HepG2 (cell line): ENCODE results near the gene RBL1. TPM values are rescaled to one million over a fixed set of nuclear protein-coding genes. Genes with fewer than 3 reads are reported as not detected.

Experiments
- ATAC-seq: fragments of 200-7000 bp; cut with Tn5 transposase; 3 replicates; pipeline ENCODE4 v1.9.1; 2020; ENCODE audit warnings: mild to moderate bottlenecking, moderate library complexity
- BruUV-seq: library from RNA; stranded (reverse); fragments of 400-500 nt; replicated peaks from 2 replicates; lab custom pipeline; 2021; lab: Mats Ljungman, UMichigan
- CTCF ChIA-PET: fragments of 300-600 bp; formaldehyde crosslinking; extraction: SDS; loops from one replicate; lab custom pipeline; 2021; ENCODE audit warnings: low total read pairs, inconsistent platforms, low intra/inter-chr PET ratio; lab: Yijun Ruan, JAX
- POLR2A ChIA-PET: fragments of 350-600 bp; sonication (Branson Sonifier 250); formaldehyde crosslinking; loops from one replicate; lab custom pipeline; 2020; ENCODE audit warnings: antibody characterized with exemption, inconsistent platforms; lab: Yijun Ruan, JAX
- DNase-seq: peaks from one replicate; pipeline ENCODE4 v3.0.0-alpha.2; 2015; ENCODE audit warnings: low spot score
- FAIRE-seq: peaks from 3 replicates; lab custom pipeline; 2011; peaks lifted over from hg19 to GRCh38; lab: Jason Lieb, UNC
- H2AFZ ChIP-seq: one replicate; pipeline ENCODE4 v1.6.1; 2011; ENCODE audit warnings: low read length, inconsistent platforms
- H3K27ac ChIP-seq: fragments of 300-600 bp; 3 replicates; pipeline ENCODE4 v1.8.0; 2011; ENCODE audit warnings: mixed run types, mild to moderate bottlenecking, mixed read lengths, low read length, inconsistent platforms; ENCODE audit not compliant: insufficient read depth; ENCODE audit errors: extremely low read length
- H3K27me3 ChIP-seq, 2 experiments: fragments of 200-600 bp in 1 of 2; 2 replicates in 1 of 2; 3 replicates in 1 of 2; pipeline versions ENCODE4 v1.6.0 to v1.8.0; 2011; ENCODE audit warnings: low read length in 2 of 2, mild to moderate bottlenecking in 2 of 2, moderate library complexity in 2 of 2, inconsistent platforms in 1 of 2; ENCODE audit not compliant: insufficient read depth in 2 of 2, control insufficient read depth in 1 of 2
- H3K36me3 ChIP-seq, 2 experiments: fragments of 200-600 bp in 1 of 2; replicated peaks in 1 of 2; 2 replicates in 1 of 2; 3 replicates in 1 of 2; pipeline versions ENCODE4 v1.5.1 to v1.8.0; 2011; ENCODE audit warnings: low read length in 2 of 2, inconsistent platforms in 1 of 2; ENCODE audit not compliant: insufficient read depth in 2 of 2, control insufficient read depth in 1 of 2
- H3K4me1 ChIP-seq: 2 replicates; pipeline ENCODE4 v1.5.1; 2012; ENCODE audit warnings: low read length, inconsistent platforms; ENCODE audit not compliant: insufficient read depth
- H3K4me2 ChIP-seq: 2 replicates; pipeline ENCODE4 v1.6.0; 2011; ENCODE audit warnings: low read depth, low read length, inconsistent platforms
- H3K4me3 ChIP-seq, 3 experiments: fragments of 200-600 bp in 1 of 3; sonication (generic), shearing (Covaris generic) in 1 of 3; replicated peaks in 1 of 3; 2 replicates each; pipeline ENCODE4 v1.5.1; 2011 to 2016; ENCODE audit warnings: low read length in 3 of 3, inconsistent platforms in 2 of 3, low read depth in 2 of 3, mild to moderate bottlenecking in 2 of 3, control low read depth in 1 of 3, mixed read lengths in 1 of 3; ENCODE audit not compliant: insufficient read depth in 1 of 3
- H3K79me2 ChIP-seq: one replicate; pipeline ENCODE4 v1.6.1; 2011; ENCODE audit warnings: low read length, inconsistent platforms; ENCODE audit not compliant: insufficient read depth
- H3K9ac ChIP-seq: 2 replicates; pipeline ENCODE4 v1.6.0; 2011; ENCODE audit warnings: mild to moderate bottlenecking, low read depth, low read length, inconsistent platforms; ENCODE audit not compliant: insufficient read depth
- H3K9me3 ChIP-seq: 2 replicates; pipeline ENCODE4 v1.5.1; 2012; ENCODE audit warnings: mild to moderate bottlenecking, low read length
- H4K20me1 ChIP-seq: 2 replicates; pipeline ENCODE4 v1.6.0; 2011; ENCODE audit warnings: inconsistent platforms, mild to moderate bottlenecking, low read length, moderate library complexity; ENCODE audit not compliant: insufficient read depth
- AFF4 ChIP-seq: sonication (generic); formaldehyde crosslinking; IDR thresholded peaks from 2 replicates; pipeline ENCODE4 v1.4.0; 2020; ENCODE audit warnings: missing genetic modification reagents
- BHLHE40 ChIP-seq: IDR thresholded peaks from 2 replicates; pipeline ENCODE4 v1.6.1; 2011; ENCODE audit warnings: low read length, improper control_type of control experiment
- CHD4 ChIP-seq: fragments of 200-600 bp; sonication (generic); IDR thresholded peaks from 2 replicates; pipeline ENCODE4 v1.7.0; 2017; ENCODE audit warnings: mild to moderate bottlenecking, low read length, borderline replicate concordance
- EHMT2 ChIP-seq: fragments of 200-600 bp; sonication (generic); IDR thresholded peaks from 2 replicates; pipeline ENCODE4 v1.7.0; 2017; ENCODE audit warnings: antibody characterized with exemption, low read depth, low read length, borderline replicate concordance
- ETS1 ChIP-seq: sonication (generic); formaldehyde crosslinking; IDR thresholded peaks from 2 replicates; pipeline ENCODE4 v1.4.0; 2020; ENCODE audit warnings: missing genetic modification reagents
- FOXA1 ChIP-seq, 2 experiments: fragments of 450-650 bp in 1 of 2; sonication (generic) in 1 of 2; formaldehyde crosslinking in 1 of 2; IDR thresholded peaks; 2 replicates each; pipeline versions ENCODE4 v1.4.0 to v1.6.1; 2016 to 2020; ENCODE audit warnings: missing genetic modification reagents in 1 of 2
- HDAC6 ChIP-seq: fragments of 200-600 bp; sonication (generic); IDR thresholded peaks from 2 replicates; pipeline ENCODE4 v1.7.0; 2017; ENCODE audit warnings: mild to moderate bottlenecking, antibody characterized with exemption, low read length, low read depth
- HNRNPUL1 ChIP-seq: fragments of 200-400 bp; formaldehyde crosslinking; IDR thresholded peaks from 2 replicates; pipeline ENCODE4 v1.6.1; 2017; ENCODE audit warnings: low read depth, mild to moderate bottlenecking, low read length, moderate library complexity
- NFYB ChIP-seq: sonication (generic); formaldehyde crosslinking; IDR thresholded peaks from 2 replicates; pipeline ENCODE4 v1.4.0; 2020; ENCODE audit warnings: missing genetic modification reagents
- RFXAP ChIP-seq: sonication (generic); formaldehyde crosslinking; IDR thresholded peaks from 2 replicates; pipeline ENCODE4 v1.4.0; 2020; ENCODE audit warnings: missing genetic modification reagents, borderline replicate concordance
- TBX2 ChIP-seq: sonication (generic); formaldehyde crosslinking; IDR thresholded peaks from 2 replicates; pipeline ENCODE4 v1.5.0; 2020; ENCODE audit warnings: missing genetic modification reagents, mild to moderate bottlenecking, borderline replicate concordance
- TCF12 ChIP-seq, 2 experiments: fragments of 450-650 bp in 1 of 2; sonication (generic) in 1 of 2; formaldehyde crosslinking in 1 of 2; IDR thresholded peaks; 2 replicates each; pipeline versions ENCODE4 v1.6.1 to v1.8.0; 2017 to 2022; ENCODE audit warnings: antibody characterized with exemption in 1 of 2, mild to moderate bottlenecking in 1 of 2, missing genetic modification reagents in 1 of 2, moderate library complexity in 1 of 2
- ZBTB8A ChIP-seq: sonication (generic); formaldehyde crosslinking; IDR thresholded peaks from 2 replicates; pipeline ENCODE4 v1.4.0; 2020; ENCODE audit warnings: mild to moderate bottlenecking, low read depth, missing genetic modification reagents, borderline replicate concordance
- ZFP36L1 ChIP-seq: sonication (generic); formaldehyde crosslinking; IDR thresholded peaks from 2 replicates; pipeline ENCODE4 v1.8.0; 2022; ENCODE audit warnings: mild to moderate bottlenecking, missing genetic modification reagents, moderate library complexity
- ZNF136 ChIP-seq: sonication (generic); formaldehyde crosslinking; IDR thresholded peaks from 2 replicates; pipeline ENCODE4 v1.8.1; 2022; ENCODE audit warnings: low read depth, mild to moderate bottlenecking, moderate library complexity, missing genetic modification reagents
- ZNF256 ChIP-seq: sonication (generic); formaldehyde crosslinking; conservative IDR thresholded peaks from 2 replicates; pipeline ENCODE4 v1.4.0; 2020; ENCODE audit warnings: missing genetic modification reagents
- ZNF431 ChIP-seq: sonication (generic); formaldehyde crosslinking; IDR thresholded peaks from 2 replicates; pipeline ENCODE4 v1.9.0; 2022; ENCODE audit warnings: missing genetic modification reagents, low read depth, mild to moderate bottlenecking, borderline replicate concordance
- ZNF703 ChIP-seq: sonication (generic); formaldehyde crosslinking; IDR thresholded peaks from 2 replicates; pipeline ENCODE4 v1.5.1; 2020; ENCODE audit warnings: missing genetic modification reagents, mild to moderate bottlenecking, moderate library complexity, borderline replicate concordance
- ZSCAN20 ChIP-seq: sonication (generic); formaldehyde crosslinking; IDR thresholded peaks from 2 replicates; pipeline ENCODE4 v1.4.0; 2020; ENCODE audit warnings: missing genetic modification reagents, mild to moderate bottlenecking, borderline replicate concordance
- WGBS: methylation state at CpG from one replicate; pipeline ENCODE4 v1.1.6; 2017; ENCODE audit warnings: low lambda C conversion rate; 5-methylcytosine and 5-hydroxymethylcytosine counted together
- in situ Hi-C: cut with HindIII; loops from 2 replicates; pipeline ENCODE4 v1.10.0; 2017; ENCODE audit warnings: low pct_unique_long_range_greater_than_20kb; ENCODE audit not compliant: extremely low pct_ligation_motif_present
- intact Hi-C: fragments of 100-400 bp; cut with micrococcal nuclease; formaldehyde crosslinking; loops from one replicate; pipeline ENCODE4 v1.10.0; 2022; ENCODE audit not compliant: unreplicated experiment
- polyA plus RNA-seq, 8 experiments: library from polyadenylated mRNA; depleted of rRNA in 3 of 8; stranded (reverse) in 7 of 8; unstranded in 1 of 8; fragments of >200 nt; fragmentation: Illumina TruSeq in 4 of 8; extraction: Trizol in 4 of 8; gene quantifications; 2 replicates each; pipeline versions ENCODE4 v1.2.1 to v1.2.3, GENCODE V29; 2011 to 2016; ENCODE audit warnings: low read depth in 4 of 8, missing spikeins in 1 of 8, mixed read lengths in 1 of 8; ENCODE audit not compliant: insufficient read depth in 1 of 8
- total RNA-seq, 5 experiments: library from RNA; depleted of rRNA; stranded (reverse); fragments of >200 nt; fragmentation: Illumina TruSeq; extraction: Trizol; gene quantifications; 2 replicates each; pipeline ENCODE4 v1.2.3, GENCODE V29; 2016; ENCODE audit warnings: low read depth in 1 of 5

The RBL1 gene
- total and polyA plus RNA-seq, 2 of the 13 experiments (the other 11 are each of a cell fraction or from before 2014, with no cell fraction given): 6.0 to 27.5 TPM

- no peak for FAIRE-seq
- TF ChIP-seq RFXAP (CRISPR knock-in tag) (no peak), FOXA1 (IDR thresholded peaks at IDR 0.05) (no peak), FOXA1 (CRISPR knock-in tag; IDR thresholded peaks at IDR 0.05) (no peak), ZBTB8A (CRISPR knock-in tag) (0 out of 2 replicates have a peak, but pooled peaks have one; percentile 1), ZNF703 (no peak), HNRNPUL1 (no peak), NFYB (CRISPR knock-in tag) (peak; percentile 48), ZNF136 (CRISPR knock-in tag) (no peak), ZSCAN20 (CRISPR knock-in tag) (no peak), AFF4 (CRISPR knock-in tag) (no peak), CHD4 (0 out of 2 replicates have a peak, but pooled peaks have one; percentile 24), TCF12 (IDR thresholded peaks at IDR 0.05) (no peak), TCF12 (CRISPR knock-in tag; IDR thresholded peaks at IDR 0.05) (no peak), TBX2 (no peak), EHMT2 (peak; percentile 79; the same call in 1 of the 2 replicates), HDAC6 (no peak), ETS1 (CRISPR knock-in tag) (no peak), BHLHE40 (no peak), ZFP36L1 (CRISPR knock-in tag) (no peak), ZNF431 (CRISPR knock-in tag) (no peak), ZNF256 (CRISPR knock-in tag) (no peak)
Observed at GRCh38 chr20:37096415-37097041, 731 bp upstream of the RBL1 start.

More at GRCh38 chr20:37096415-37097041, 731 bp upstream of the RBL1 start:
- peak overlapping the region; percentile 88 for H2AFZ ChIP-seq
- POLR2A ChIA-PET: interaction anchor here (0.6 to 1.8 kb wide), 3 partner anchors 19 to 141 kb away, joined by 3 to 27 read pairs (median 4); partner anchors contain the start of genes MROH8 and RPN2
- WGBS: 76% methylated on average over 11 of the region's 11 CpGs
- peak overlapping the region; percentile 86 for H3K4me2 ChIP-seq
- CTCF ChIA-PET: no interaction called here
- no TSS peak for BruUV-seq
- peak overlapping the region; percentile 75 for H3K9ac ChIP-seq
- H3K27me3 ChIP-seq: no peaks in the 10 kb centered on the region; a peak in 1 of 5 replicates
- no peak for DNase-seq
- peak overlapping the region; percentile 79 for H3K27ac ChIP-seq
- peaks cover 34% of the 10 kb centered on the region for H3K4me1 ChIP-seq
- no peaks in the 10 kb centered on the region for H3K9me3 ChIP-seq
- peaks cover 0 to 11% of the 10 kb centered on the region in 2 experiments; a peak in 2 of 5 replicates for H3K36me3 ChIP-seq
- H3K79me2 ChIP-seq: peaks cover 18% of the 10 kb centered on the region
- in situ Hi-C loops: no loop called here
- no peaks in the 10 kb centered on the region for H4K20me1 ChIP-seq
- intact Hi-C loops: loop anchor here (10.0 kb wide), 1 partner anchor 142 kb away; the partner anchor contains the start of gene SAMHD1
- ATAC-seq: no peak
- peak overlapping the region; percentile 70 to 82 (median 71) for H3K4me3 ChIP-seq
